Activated B cell treated with CpG ODN at 0.5 μM for 24 hours (primary cell): ENCODE data around the gene NPEPL1. TPM values are rescaled to one million over a fixed set of nuclear protein-coding genes. Genes with fewer than 3 reads are reported as not detected.

Experiments
- ATAC-seq: fragments of 200-7000 bp; cut with Tn5 transposase; one replicate; pipeline ENCODE4 v1.10.0; 2021; ENCODE audit warnings: low read depth, mild to moderate bottlenecking, moderate library complexity
- CTCF ChIA-PET: fragments of 350-600 bp; sonication (Branson Sonifier 250); formaldehyde crosslinking; loops from one replicate; lab custom pipeline; 2021; ENCODE audit warnings: antibody characterized with exemption; lab: Charles Lee
- POLR2A ChIA-PET: fragments of 350-600 bp; sonication (Branson Sonifier 250); formaldehyde crosslinking; loops from one replicate; lab custom pipeline; 2021; ENCODE audit warnings: antibody characterized with exemption; lab: Charles Lee
- DNase-seq: peaks from one replicate; pipeline ENCODE4 v3.0.0; 2022
- H3K27ac Mint-ChIP-seq: one replicate; pipeline ENCODE4 v1.8.0; 2020; ENCODE audit warnings: mixed read lengths
- H3K27me3 Mint-ChIP-seq: one replicate; pipeline ENCODE4 v1.8.0; 2021; ENCODE audit warnings: mixed read lengths
- H3K36me3 Mint-ChIP-seq: one replicate; pipeline ENCODE4 v1.8.0; 2021; ENCODE audit warnings: low read depth, mixed read lengths
- H3K4me1 Mint-ChIP-seq: one replicate; pipeline ENCODE4 v1.8.0; 2021; ENCODE audit warnings: mixed read lengths
- H3K4me3 Mint-ChIP-seq: one replicate; pipeline ENCODE4 v1.8.0; 2020; ENCODE audit warnings: mild to moderate bottlenecking, mixed read lengths
- H3K9me3 Mint-ChIP-seq: one replicate; pipeline ENCODE4 v1.8.0; 2020; ENCODE audit warnings: mixed read lengths
- intact Hi-C: fragments of 100-400 bp; cut with micrococcal nuclease; formaldehyde crosslinking; loops from one replicate; pipeline ENCODE4 v1.15.1; 2024
- total RNA-seq: library from RNA; stranded (reverse); gene quantifications from 2 replicates; pipeline ENCODE4 v1.2.3, GENCODE V29; 2022
- TF ChIP-seq, protein P1 (sequence below): fragments of 200-600 bp; IDR thresholded peaks from one replicate; pipeline ENCODE4 v1.8.0; 2022; ENCODE audit warnings: antibody characterized with exemption, mild to moderate bottlenecking

NPEPL1 gene
- total RNA-seq, 1 donor from 2014 or later = 21.5 TPM

DNA sequence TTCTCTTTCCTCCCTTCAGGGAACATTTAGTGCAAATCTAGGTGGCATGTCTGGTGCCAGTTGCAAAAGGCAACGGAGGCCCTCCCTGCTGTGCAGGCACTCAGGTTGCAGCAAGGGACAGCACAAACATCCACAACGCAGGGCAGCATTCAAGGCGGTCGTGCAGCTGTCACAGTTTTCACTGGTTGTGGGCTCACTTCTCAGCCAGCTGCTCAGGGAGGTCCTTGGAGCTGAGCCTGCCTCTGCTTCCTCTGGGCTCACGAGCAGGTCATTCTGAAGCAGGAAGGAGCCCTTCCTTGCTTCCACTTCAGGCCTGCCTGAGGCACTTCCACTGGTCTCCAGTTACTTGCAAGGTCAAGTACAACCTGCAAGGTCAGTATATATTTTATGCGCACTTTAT lies 3.8 kb upstream of the NPEPL1 start:
- ChIA-PET CTCF (no interaction called here), POLR2A (no interaction called here)
- no peak overlapping the region for H3K27ac Mint-ChIP-seq
- ATAC-seq (no peak), DNase-seq (no peak)
- H3K9me3 Mint-ChIP-seq = no peaks in the 10 kb centered on the region
- TF ChIP-seq, protein P1, sequence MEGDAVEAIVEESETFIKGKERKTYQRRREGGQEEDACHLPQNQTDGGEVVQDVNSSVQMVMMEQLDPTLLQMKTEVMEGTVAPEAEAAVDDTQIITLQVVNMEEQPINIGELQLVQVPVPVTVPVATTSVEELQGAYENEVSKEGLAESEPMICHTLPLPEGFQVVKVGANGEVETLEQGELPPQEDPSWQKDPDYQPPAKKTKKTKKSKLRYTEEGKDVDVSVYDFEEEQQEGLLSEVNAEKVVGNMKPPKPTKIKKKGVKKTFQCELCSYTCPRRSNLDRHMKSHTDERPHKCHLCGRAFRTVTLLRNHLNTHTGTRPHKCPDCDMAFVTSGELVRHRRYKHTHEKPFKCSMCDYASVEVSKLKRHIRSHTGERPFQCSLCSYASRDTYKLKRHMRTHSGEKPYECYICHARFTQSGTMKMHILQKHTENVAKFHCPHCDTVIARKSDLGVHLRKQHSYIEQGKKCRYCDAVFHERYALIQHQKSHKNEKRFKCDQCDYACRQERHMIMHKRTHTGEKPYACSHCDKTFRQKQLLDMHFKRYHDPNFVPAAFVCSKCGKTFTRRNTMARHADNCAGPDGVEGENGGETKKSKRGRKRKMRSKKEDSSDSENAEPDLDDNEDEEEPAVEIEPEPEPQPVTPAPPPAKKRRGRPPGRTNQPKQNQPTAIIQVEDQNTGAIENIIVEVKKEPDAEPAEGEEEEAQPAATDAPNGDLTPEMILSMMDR = no peak
- H3K4me3 Mint-ChIP-seq = no peak overlapping the region
- intact Hi-C loops = no loop called here
- H3K4me1 Mint-ChIP-seq = peaks cover 6% of the 10 kb centered on the region
- no peaks in the 10 kb centered on the region for H3K27me3 Mint-ChIP-seq
- H3K36me3 Mint-ChIP-seq = peaks cover 13% of the 10 kb centered on the region

DNA sequence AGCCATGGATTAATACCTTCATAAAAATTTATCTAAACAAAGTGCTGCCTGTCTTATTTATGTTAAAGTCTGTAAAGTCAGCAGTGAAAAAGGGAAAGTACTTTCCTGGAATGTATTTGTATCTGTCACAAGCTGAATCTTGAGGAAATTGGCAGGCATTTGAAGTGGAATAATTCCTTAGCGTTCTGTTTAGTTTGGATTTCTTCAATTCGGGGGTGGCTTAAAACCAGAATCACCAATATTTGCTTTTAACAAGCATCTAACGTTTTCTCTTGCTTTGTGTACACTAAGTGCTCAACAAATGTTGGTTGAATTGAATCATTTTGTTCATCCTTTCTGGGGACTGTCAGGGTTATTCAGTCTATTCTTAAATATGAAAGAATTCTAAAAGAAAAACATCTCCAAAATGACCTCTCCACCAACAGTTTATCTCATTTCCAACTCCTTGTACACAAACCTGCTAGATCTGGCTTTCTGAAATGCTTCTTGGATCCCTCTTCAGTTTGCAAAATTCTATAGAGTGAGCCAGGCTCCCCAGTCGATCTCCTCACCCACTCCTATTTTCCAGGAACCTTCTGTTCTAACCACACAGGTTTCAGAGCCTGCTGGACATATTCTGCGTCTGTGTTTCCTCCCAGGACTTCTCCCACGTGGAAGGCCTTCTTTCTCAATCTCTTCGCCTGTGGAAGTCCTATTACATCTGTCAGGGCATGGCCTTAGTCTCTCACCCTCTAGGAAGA lies 2.0 kb upstream of the NPEPL1 start:
- Mint-ChIP-seq H3K36me3 (peaks cover 9% of the 10 kb centered on the region), H3K4me1 (peaks cover 7% of the 10 kb centered on the region), H3K4me3 (no peak overlapping the region), H3K27ac (peak overlapping the region; percentile 59), H3K27me3 (no peaks in the 10 kb centered on the region), H3K9me3 (no peaks in the 10 kb centered on the region)
- ATAC-seq (no peak), DNase-seq (no peak)
- TF ChIP-seq, protein P1 = no peak
- POLR2A ChIA-PET = interaction anchor here (0.6 to 1.1 kb wide), 4 partner anchors 12 to 209 kb away, joined by 3 to 11 read pairs (median 6); no protein-coding TSS in a partner anchor
- intact Hi-C loops = no loop called here
- CTCF ChIA-PET = no interaction called here

DNA sequence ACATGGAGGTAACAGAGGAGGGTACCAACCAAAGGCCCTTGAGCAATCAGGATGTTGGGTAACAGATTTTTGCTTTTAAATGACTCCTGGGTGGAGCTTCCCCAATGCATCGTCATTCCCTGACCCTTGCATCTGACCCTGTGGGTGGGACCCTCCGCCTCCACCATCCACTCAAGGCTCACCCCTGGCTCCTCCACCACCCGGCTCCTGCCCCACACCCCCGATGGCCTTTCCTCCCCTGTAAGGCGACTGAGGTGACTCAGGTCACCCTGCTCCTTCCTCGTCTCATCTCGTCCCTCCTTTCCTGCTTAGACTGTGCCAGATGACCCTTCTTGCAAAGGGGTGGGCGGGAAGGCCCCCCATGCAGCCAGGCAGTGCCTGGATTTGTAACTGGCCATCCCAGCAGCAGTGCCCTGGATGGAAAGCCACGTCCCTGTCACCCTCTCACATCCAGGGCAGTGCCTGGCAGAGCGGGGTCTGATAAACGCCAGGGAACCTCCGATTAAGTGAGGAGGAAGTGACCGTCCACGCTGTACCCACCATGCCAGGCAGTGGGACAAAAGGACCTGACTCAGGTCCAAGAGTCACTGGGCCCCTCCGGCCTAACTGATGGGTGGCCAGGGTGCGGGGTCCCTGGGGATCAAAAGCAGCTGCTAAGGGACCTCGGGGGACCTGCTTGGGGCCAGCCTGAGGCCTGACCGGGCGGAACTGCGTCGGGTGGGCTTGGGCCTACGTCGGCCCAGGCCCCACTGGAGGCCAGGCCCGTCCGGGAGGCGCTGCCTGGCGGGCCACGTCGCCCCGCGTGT lies 624 bp upstream of the NPEPL1 start:
- TF ChIP-seq, protein P1 = no peak
- peak overlapping the region; percentile 38 for H3K4me3 Mint-ChIP-seq
- H3K36me3 Mint-ChIP-seq = peaks cover 6% of the 10 kb centered on the region
- H3K4me1 Mint-ChIP-seq = peaks cover 7% of the 10 kb centered on the region
- intact Hi-C loops = loop anchor here (1.0 kb wide), 2 partner anchors 40 to 455 kb away; no protein-coding TSS in a partner anchor
- ChIA-PET CTCF (no interaction called here), POLR2A (interaction anchor here (0.7 to 1.5 kb wide), 3 partner anchors 39 to 93 kb away, joined by 7 to 13 read pairs (median 8); partner anchors contain the start of gene STX16)
- H3K27me3 Mint-ChIP-seq = no peaks in the 10 kb centered on the region
- ATAC-seq (no peak), DNase-seq (no peak)
- no peaks in the 10 kb centered on the region for H3K9me3 Mint-ChIP-seq
- H3K27ac Mint-ChIP-seq = no peak overlapping the region

DNA sequence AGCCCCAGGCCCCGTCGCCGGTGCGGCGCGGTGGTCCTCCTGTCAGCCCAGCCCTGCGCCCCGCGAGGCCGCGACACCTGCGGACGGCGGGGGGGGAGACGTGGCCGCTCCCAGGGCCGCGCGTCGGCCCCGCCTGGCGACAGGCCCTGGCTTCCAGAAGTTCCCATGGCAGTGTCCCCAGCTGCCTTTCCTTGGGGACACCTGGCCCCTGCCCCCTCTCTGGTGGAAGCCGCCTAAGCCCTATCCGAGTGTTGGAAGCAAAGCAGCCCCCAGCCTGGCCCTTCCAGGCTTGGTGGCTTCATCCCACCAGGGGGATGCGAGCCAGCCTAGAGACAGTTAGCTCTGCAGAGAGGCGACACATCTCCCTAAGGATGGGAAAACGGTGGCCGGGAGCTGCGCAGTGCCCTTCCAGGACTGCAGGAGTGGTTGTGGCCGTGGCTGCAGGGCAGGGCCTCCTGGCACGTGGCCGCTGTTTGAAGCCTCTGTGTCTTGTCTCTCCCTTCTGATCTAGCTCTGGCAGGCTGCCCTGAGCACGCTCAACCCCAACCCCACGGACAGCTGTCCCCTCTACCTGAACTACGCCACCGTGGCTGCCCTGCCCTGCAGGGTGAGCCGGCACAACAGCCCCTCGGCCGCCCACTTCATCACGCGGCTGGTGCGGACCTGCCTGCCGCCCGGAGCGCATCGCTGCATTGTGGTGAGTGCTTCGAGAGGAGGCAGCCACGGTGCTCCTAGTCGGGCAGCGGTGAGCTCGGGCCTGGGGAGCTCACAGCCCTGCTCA lies 816 bp downstream of the NPEPL1 start:
- H3K9me3 Mint-ChIP-seq = no peaks in the 10 kb centered on the region
- H3K27me3 Mint-ChIP-seq = no peaks in the 10 kb centered on the region
- peaks cover 8% of the 10 kb centered on the region for H3K36me3 Mint-ChIP-seq
- DNase-seq (peak; percentile 38), ATAC-seq (no peak)
- H3K4me3 Mint-ChIP-seq = peak overlapping the region; percentile 75
- POLR2A ChIA-PET = interaction anchor here (1.1 to 1.5 kb wide), 2 partner anchors 41 to 42 kb away, joined by 4 to 7 read pairs; partner anchors contain the start of gene STX16
- H3K27ac Mint-ChIP-seq = no peak overlapping the region
- intact Hi-C loops = no loop called here
- CTCF ChIA-PET = no interaction called here
- TF ChIP-seq, protein P1 = no peak
- H3K4me1 Mint-ChIP-seq = peaks cover 7% of the 10 kb centered on the region
